ENCODE measurements around the gene CCDC82.

DNA sequence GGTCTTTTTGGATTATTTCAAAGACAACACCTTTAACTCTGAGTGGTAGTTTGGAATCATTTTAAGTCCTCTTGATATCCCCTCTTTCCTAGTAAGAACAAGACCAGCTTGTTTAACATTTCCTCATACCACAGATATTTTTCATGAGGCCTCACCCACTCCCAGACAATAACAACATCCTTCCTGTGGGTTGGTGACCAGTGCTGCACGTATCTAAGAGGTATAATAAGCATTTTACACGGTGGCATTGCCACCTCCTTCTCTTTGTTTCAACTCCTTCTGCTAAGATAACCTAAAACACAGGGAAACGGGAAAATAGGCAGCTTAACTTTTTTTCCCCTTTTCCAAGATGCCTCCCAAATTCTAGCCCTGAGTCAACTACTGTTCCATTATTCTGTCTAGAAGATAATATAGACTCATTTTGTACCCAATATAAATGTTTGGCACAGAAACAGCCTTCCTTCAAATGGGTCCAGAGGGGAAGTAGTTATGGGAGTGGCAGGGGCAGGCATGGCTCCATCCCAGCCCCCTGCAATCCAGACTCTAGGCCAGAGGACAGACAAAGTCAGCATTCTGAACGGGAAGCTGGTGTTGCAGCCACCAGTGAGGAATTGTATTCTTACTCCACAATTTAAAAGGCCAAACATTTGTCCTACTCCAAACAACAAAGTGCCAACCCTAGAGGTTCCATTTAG, 75.2 kb downstream of the CCDC82 start:
- TF ChIP-seq, protein P1, sequence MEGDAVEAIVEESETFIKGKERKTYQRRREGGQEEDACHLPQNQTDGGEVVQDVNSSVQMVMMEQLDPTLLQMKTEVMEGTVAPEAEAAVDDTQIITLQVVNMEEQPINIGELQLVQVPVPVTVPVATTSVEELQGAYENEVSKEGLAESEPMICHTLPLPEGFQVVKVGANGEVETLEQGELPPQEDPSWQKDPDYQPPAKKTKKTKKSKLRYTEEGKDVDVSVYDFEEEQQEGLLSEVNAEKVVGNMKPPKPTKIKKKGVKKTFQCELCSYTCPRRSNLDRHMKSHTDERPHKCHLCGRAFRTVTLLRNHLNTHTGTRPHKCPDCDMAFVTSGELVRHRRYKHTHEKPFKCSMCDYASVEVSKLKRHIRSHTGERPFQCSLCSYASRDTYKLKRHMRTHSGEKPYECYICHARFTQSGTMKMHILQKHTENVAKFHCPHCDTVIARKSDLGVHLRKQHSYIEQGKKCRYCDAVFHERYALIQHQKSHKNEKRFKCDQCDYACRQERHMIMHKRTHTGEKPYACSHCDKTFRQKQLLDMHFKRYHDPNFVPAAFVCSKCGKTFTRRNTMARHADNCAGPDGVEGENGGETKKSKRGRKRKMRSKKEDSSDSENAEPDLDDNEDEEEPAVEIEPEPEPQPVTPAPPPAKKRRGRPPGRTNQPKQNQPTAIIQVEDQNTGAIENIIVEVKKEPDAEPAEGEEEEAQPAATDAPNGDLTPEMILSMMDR (IDR thresholded peaks at IDR 0.05; ENCODE audit: low read depth, low read length, poor library complexity, severe bottlenecking), result no peak
- no peak for TF ChIP-seq EZH2phosphoT487 (IDR thresholded peaks at IDR 0.05; ENCODE audit: borderline replicate concordance, low read length)

Data from DOHH2 (cell line).